Stimulated activated CD4-positive, alpha-beta T cell treated with anti-CD3 and anti-CD28 coated beads, Interleukin-4, amount 100 ng/mL, for 24 hours (primary cell): ENCODE results near the gene PARD3.

Experiments used
- DNase-seq: peaks from one replicate; pipeline ENCODE4 v3.0.0-alpha.2; 2020

The PARD3 gene

GRCh38 chr10:34166823-34167222 is 648.3 kb downstream of the PARD3 start:
- no peak for DNase-seq

- DNase-seq = no peak
These were observed 648.7 kb downstream of the PARD3 start for GRCh38 chr10:34166354-34166753.

- DNase-seq = no peak
These were observed 651.1 kb downstream of the PARD3 start for GRCh38 chr10:34164029-34164428.

- no peak for DNase-seq
These were observed 651.8 kb downstream of the PARD3 start for GRCh38 chr10:34163075-34163905.

- no peak for DNase-seq
These were observed 653.2 kb downstream of the PARD3 start for GRCh38 chr10:34161777-34162370.

- no peak for DNase-seq
These were observed 654.5 kb downstream of the PARD3 start for GRCh38 chr10:34160595-34160994.

GRCh38 chr10:34157501-34157900 is 657.6 kb downstream of the PARD3 start:
- DNase-seq = no peak

GRCh38 chr10:34156781-34157425 is 658.2 kb downstream of the PARD3 start:
- DNase-seq = no peak

- DNase-seq = no peak
These were observed 659.3 kb downstream of the PARD3 start for GRCh38 chr10:34155812-34156211.

GRCh38 chr10:34154383-34154900 is 660.7 kb downstream of the PARD3 start:
- DNase-seq = no peak

- DNase-seq = no peak
These were observed 661.3 kb downstream of the PARD3 start for GRCh38 chr10:34153663-34154382.

GRCh38 chr10:34152434-34152833 is 662.7 kb downstream of the PARD3 start:
- no peak for DNase-seq

GRCh38 chr10:34151931-34152330 is 663.2 kb downstream of the PARD3 start:
- no peak for DNase-seq

GRCh38 chr10:34151481-34151880 is 663.6 kb downstream of the PARD3 start:
- no peak for DNase-seq

GRCh38 chr10:34150103-34150502 is 665.0 kb downstream of the PARD3 start:
- no peak for DNase-seq

- DNase-seq = no peak
These were observed 666.8 kb downstream of the PARD3 start for GRCh38 chr10:34148305-34148657.

- no peak for DNase-seq
These were observed 667.3 kb downstream of the PARD3 start for GRCh38 chr10:34147641-34148304.

- no peak for DNase-seq
These were observed 669.4 kb downstream of the PARD3 start for GRCh38 chr10:34145715-34146114.

GRCh38 chr10:34143466-34143865 is 671.6 kb downstream of the PARD3 start:
- DNase-seq = no peak

- DNase-seq = no peak
These were observed 673.9 kb downstream of the PARD3 start for GRCh38 chr10:34141032-34141680.

- DNase-seq = no peak
These were observed 675.5 kb downstream of the PARD3 start for GRCh38 chr10:34139559-34139958.

- no peak for DNase-seq
These were observed 677.1 kb downstream of the PARD3 start for GRCh38 chr10:34137955-34138354.
